22Rv1 (cell line): ENCODE results near the gene INSYN2B.

Source experiments
- ZFX ChIP-seq: fragments of 450-650 bp; IDR thresholded peaks from 2 replicates; pipeline ENCODE4 v1.6.1; 2017; ENCODE audit warnings: antibody characterized with exemption, borderline replicate concordance
- TF ChIP-seq, protein P1 (sequence below): fragments of 450-650 bp; IDR thresholded peaks from 2 replicates; pipeline ENCODE4 v1.5.1; 2017; ENCODE audit warnings: mild to moderate bottlenecking

DNA sequence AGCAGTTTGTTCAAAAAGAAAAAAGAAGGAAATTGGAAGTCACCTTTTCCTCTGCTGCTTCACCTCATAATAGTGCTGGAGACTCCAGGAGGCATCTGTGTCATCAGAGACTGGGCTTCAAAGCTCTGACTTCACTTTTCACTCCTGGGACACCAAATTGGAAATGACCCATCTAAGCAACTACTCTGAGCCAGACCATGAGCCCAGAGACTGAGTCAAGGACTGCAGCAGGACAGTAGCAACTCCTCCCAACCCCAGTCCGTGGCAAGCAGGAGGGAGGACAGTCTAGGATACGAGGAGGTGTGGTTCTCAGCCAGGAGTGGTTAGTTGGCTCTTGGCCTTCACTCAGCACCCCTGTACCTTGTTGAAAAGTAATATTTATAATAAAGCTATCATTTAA lies 131.5 kb downstream of the INSYN2B start:
- TF ChIP-seq, protein P1, sequence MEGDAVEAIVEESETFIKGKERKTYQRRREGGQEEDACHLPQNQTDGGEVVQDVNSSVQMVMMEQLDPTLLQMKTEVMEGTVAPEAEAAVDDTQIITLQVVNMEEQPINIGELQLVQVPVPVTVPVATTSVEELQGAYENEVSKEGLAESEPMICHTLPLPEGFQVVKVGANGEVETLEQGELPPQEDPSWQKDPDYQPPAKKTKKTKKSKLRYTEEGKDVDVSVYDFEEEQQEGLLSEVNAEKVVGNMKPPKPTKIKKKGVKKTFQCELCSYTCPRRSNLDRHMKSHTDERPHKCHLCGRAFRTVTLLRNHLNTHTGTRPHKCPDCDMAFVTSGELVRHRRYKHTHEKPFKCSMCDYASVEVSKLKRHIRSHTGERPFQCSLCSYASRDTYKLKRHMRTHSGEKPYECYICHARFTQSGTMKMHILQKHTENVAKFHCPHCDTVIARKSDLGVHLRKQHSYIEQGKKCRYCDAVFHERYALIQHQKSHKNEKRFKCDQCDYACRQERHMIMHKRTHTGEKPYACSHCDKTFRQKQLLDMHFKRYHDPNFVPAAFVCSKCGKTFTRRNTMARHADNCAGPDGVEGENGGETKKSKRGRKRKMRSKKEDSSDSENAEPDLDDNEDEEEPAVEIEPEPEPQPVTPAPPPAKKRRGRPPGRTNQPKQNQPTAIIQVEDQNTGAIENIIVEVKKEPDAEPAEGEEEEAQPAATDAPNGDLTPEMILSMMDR: no peak
- TF ChIP-seq ZFX: no peak
